ENCODE data around the gene CCDC188. TPM values are rescaled to one million over a fixed set of nuclear protein-coding genes. Genes with fewer than 3 reads are reported as not detected.

Gene CCDC188
- total RNA-seq, 1 experiment from 2014 or later, result not detected

GRCh38 chr22:20148414-20148813, 2.4 kb downstream of the CCDC188 start:
- H3K4me3 Mint-ChIP-seq, result no peak overlapping the region
- DNase-seq (ENCODE audit: low spot score) (no peak), ATAC-seq (no peak)
- CTCF ChIA-PET, result interaction anchor here (0.8 to 1.7 kb wide), 2 partner anchors 9 to 135 kb away, joined by 3 to 5 read pairs; no protein-coding TSS in a partner anchor
- H3K27ac Mint-ChIP-seq, result no peak overlapping the region
- H3K27me3 Mint-ChIP-seq (ENCODE audit: low read depth), result no peaks in the 10 kb centered on the region
- H3K36me3 Mint-ChIP-seq, result no peaks in the 10 kb centered on the region
- no peaks in the 10 kb centered on the region for H3K4me1 Mint-ChIP-seq
- POLR2A ChIA-PET, result no interaction called here
- no peak for TF ChIP-seq CBFB (CRISPR knock-in tag; IDR thresholded peaks at IDR 0.05; ENCODE audit: low read depth)
- TF ChIP-seq, protein P1, sequence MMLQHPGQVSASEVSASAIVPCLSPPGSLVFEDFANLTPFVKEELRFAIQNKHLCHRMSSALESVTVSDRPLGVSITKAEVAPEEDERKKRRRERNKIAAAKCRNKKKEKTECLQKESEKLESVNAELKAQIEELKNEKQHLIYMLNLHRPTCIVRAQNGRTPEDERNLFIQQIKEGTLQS (CRISPR knock-in tag; conservative IDR thresholded peaks at IDR 0.05), result no peak
- TF ChIP-seq, protein P2, sequence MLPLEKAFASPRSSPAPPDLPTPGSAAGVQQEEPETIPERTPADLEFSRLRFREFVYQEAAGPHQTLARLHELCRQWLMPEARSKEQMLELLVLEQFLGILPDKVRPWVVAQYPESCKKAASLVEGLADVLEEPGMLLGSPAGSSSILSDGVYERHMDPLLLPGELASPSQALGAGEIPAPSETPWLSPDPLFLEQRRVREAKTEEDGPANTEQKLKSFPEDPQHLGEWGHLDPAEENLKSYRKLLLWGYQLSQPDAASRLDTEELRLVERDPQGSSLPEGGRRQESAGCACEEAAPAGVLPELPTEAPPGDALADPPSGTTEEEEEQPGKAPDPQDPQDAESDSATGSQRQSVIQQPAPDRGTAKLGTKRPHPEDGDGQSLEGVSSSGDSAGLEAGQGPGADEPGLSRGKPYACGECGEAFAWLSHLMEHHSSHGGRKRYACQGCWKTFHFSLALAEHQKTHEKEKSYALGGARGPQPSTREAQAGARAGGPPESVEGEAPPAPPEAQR (CRISPR knock-in tag; IDR thresholded peaks at IDR 0.05), result no peak
- TF ChIP-seq, protein P3, sequence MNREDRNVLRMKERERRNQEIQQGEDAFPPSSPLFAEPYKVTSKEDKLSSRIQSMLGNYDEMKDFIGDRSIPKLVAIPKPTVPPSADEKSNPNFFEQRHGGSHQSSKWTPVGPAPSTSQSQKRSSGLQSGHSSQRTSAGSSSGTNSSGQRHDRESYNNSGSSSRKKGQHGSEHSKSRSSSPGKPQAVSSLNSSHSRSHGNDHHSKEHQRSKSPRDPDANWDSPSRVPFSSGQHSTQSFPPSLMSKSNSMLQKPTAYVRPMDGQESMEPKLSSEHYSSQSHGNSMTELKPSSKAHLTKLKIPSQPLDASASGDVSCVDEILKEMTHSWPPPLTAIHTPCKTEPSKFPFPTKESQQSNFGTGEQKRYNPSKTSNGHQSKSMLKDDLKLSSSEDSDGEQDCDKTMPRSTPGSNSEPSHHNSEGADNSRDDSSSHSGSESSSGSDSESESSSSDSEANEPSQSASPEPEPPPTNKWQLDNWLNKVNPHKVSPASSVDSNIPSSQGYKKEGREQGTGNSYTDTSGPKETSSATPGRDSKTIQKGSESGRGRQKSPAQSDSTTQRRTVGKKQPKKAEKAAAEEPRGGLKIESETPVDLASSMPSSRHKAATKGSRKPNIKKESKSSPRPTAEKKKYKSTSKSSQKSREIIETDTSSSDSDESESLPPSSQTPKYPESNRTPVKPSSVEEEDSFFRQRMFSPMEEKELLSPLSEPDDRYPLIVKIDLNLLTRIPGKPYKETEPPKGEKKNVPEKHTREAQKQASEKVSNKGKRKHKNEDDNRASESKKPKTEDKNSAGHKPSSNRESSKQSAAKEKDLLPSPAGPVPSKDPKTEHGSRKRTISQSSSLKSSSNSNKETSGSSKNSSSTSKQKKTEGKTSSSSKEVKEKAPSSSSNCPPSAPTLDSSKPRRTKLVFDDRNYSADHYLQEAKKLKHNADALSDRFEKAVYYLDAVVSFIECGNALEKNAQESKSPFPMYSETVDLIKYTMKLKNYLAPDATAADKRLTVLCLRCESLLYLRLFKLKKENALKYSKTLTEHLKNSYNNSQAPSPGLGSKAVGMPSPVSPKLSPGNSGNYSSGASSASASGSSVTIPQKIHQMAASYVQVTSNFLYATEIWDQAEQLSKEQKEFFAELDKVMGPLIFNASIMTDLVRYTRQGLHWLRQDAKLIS (CRISPR knock-in tag; IDR thresholded peaks at IDR 0.05; ENCODE audit: borderline replicate concordance), result no peak
- no peak for TF ChIP-seq MXD4 (CRISPR knock-in tag; IDR thresholded peaks at IDR 0.05; ENCODE audit: borderline replicate concordance)
- no peak for TF ChIP-seq ZNF219 (CRISPR knock-in tag; IDR thresholded peaks at IDR 0.05; ENCODE audit: borderline replicate concordance)
- no peak for TF ChIP-seq ZNF423 (CRISPR knock-in tag; IDR thresholded peaks at IDR 0.05)
- no peaks in the 10 kb centered on the region for H3K9me3 Mint-ChIP-seq

- ATAC-seq (no peak), DNase-seq (ENCODE audit: low spot score) (no peak)
- H3K9me3 Mint-ChIP-seq, result no peaks in the 10 kb centered on the region
- TF ChIP-seq, protein P4, sequence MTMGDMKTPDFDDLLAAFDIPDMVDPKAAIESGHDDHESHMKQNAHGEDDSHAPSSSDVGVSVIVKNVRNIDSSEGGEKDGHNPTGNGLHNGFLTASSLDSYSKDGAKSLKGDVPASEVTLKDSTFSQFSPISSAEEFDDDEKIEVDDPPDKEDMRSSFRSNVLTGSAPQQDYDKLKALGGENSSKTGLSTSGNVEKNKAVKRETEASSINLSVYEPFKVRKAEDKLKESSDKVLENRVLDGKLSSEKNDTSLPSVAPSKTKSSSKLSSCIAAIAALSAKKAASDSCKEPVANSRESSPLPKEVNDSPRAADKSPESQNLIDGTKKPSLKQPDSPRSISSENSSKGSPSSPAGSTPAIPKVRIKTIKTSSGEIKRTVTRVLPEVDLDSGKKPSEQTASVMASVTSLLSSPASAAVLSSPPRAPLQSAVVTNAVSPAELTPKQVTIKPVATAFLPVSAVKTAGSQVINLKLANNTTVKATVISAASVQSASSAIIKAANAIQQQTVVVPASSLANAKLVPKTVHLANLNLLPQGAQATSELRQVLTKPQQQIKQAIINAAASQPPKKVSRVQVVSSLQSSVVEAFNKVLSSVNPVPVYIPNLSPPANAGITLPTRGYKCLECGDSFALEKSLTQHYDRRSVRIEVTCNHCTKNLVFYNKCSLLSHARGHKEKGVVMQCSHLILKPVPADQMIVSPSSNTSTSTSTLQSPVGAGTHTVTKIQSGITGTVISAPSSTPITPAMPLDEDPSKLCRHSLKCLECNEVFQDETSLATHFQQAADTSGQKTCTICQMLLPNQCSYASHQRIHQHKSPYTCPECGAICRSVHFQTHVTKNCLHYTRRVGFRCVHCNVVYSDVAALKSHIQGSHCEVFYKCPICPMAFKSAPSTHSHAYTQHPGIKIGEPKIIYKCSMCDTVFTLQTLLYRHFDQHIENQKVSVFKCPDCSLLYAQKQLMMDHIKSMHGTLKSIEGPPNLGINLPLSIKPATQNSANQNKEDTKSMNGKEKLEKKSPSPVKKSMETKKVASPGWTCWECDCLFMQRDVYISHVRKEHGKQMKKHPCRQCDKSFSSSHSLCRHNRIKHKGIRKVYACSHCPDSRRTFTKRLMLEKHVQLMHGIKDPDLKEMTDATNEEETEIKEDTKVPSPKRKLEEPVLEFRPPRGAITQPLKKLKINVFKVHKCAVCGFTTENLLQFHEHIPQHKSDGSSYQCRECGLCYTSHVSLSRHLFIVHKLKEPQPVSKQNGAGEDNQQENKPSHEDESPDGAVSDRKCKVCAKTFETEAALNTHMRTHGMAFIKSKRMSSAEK (CRISPR knock-in tag; IDR thresholded peaks at IDR 0.05; ENCODE audit: borderline replicate concordance), result no peak
- H3K4me1 Mint-ChIP-seq, result no peaks in the 10 kb centered on the region
- no peak overlapping the region for H3K27ac Mint-ChIP-seq
- no peak overlapping the region for H3K4me3 Mint-ChIP-seq
- ChIA-PET CTCF (interaction anchor here (1.7 kb wide), 1 partner anchor 10 kb away, joined by 5 read pairs; no protein-coding TSS in a partner anchor), POLR2A (no interaction called here)
- no peaks in the 10 kb centered on the region for H3K36me3 Mint-ChIP-seq
- H3K27me3 Mint-ChIP-seq (ENCODE audit: low read depth), result no peaks in the 10 kb centered on the region
These were observed 3.4 kb downstream of the CCDC188 start for GRCh38 chr22:20147237-20147988.

- H3K27ac Mint-ChIP-seq, result no peak overlapping the region; the same call in 1 of the 2 replicates
- H3K4me1 Mint-ChIP-seq, result no peaks in the 10 kb centered on the region
- no peaks in the 10 kb centered on the region for H3K36me3 Mint-ChIP-seq
- H3K9me3 Mint-ChIP-seq, result no peaks in the 10 kb centered on the region
- DNase-seq (ENCODE audit: low spot score), result no peak
- ChIA-PET POLR2A (no interaction called here), CTCF (no interaction called here)
- H3K4me3 Mint-ChIP-seq, result no peak overlapping the region
- no peaks in the 10 kb centered on the region for H3K27me3 Mint-ChIP-seq (ENCODE audit: low read depth)
- no peak for ATAC-seq
- TF ChIP-seq, protein P5, sequence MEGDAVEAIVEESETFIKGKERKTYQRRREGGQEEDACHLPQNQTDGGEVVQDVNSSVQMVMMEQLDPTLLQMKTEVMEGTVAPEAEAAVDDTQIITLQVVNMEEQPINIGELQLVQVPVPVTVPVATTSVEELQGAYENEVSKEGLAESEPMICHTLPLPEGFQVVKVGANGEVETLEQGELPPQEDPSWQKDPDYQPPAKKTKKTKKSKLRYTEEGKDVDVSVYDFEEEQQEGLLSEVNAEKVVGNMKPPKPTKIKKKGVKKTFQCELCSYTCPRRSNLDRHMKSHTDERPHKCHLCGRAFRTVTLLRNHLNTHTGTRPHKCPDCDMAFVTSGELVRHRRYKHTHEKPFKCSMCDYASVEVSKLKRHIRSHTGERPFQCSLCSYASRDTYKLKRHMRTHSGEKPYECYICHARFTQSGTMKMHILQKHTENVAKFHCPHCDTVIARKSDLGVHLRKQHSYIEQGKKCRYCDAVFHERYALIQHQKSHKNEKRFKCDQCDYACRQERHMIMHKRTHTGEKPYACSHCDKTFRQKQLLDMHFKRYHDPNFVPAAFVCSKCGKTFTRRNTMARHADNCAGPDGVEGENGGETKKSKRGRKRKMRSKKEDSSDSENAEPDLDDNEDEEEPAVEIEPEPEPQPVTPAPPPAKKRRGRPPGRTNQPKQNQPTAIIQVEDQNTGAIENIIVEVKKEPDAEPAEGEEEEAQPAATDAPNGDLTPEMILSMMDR (IDR thresholded peaks at IDR 0.05), result no peak
- TF ChIP-seq ZNF121 (CRISPR knock-in tag; IDR thresholded peaks at IDR 0.05) (no peak), ZNF396 (CRISPR knock-in tag; IDR thresholded peaks at IDR 0.05; ENCODE audit: borderline replicate concordance) (no peak), EMX1 (CRISPR knock-in tag; IDR thresholded peaks at IDR 0.05) (no peak), ZNF671 (CRISPR knock-in tag; IDR thresholded peaks at IDR 0.05) (no peak)
- TF ChIP-seq, protein P1 (CRISPR knock-in tag; conservative IDR thresholded peaks at IDR 0.05), result no peak
These were observed 4.1 kb downstream of the CCDC188 start for GRCh38 chr22:20146777-20147176.

Data from WTC11 (cell line).